Prostate gland (tissue), 2 donors: ENCODE data around the gene WNT5B. TPM values are rescaled to one million over a fixed set of nuclear protein-coding genes. Genes with fewer than 3 reads are reported as not detected.

Experiments used
- DNase-seq: peaks from one replicate; pipeline ENCODE4 v3.0.0-alpha.2; 2019; ENCODE audit warnings: low spot score
- H3K27ac ChIP-seq, 2 donors: fragments of 200-600 bp; sonication (generic); 2 replicates each; pipeline ENCODE4 v1.5.1; 2017 to 2019
- H3K27me3 ChIP-seq: fragments of 200-600 bp; sonication (generic); replicated peaks from 2 replicates; pipeline ENCODE4 v1.5.1; 2019; ENCODE audit not compliant: insufficient read depth
- H3K36me3 ChIP-seq, 2 donors: fragments of 200-600 bp; sonication (generic); 1 replicate in 1 of 2; 2 replicates in 1 of 2; pipeline versions ENCODE4 v1.5.1 to v1.8.1; 2017 to 2019
- H3K4me1 ChIP-seq: fragments of 200-600 bp; sonication (generic); replicated peaks from 2 replicates; pipeline ENCODE4 v1.5.1; 2019
- H3K4me3 ChIP-seq, 2 donors: fragments of 200-600 bp; sonication (generic); 2 replicates each; pipeline ENCODE4 v1.5.1; 2017 to 2019
- H3K9me3 ChIP-seq: fragments of 200-600 bp; sonication (generic); 2 replicates; pipeline ENCODE4 v1.5.1; 2017
- CTCF ChIP-seq, 4 experiments: fragments of 200-600 bp in 2 of 4; fragments of 450-650 bp in 2 of 4; sonication (generic) in 2 of 4; IDR thresholded peaks; 1 replicate in 3 of 4; 2 replicates in 1 of 4; pipeline ENCODE4 v1.5.1; 2016 to 2019; ENCODE audit warnings: antibody characterized with exemption in 4 of 4, mild to moderate bottlenecking in 2 of 4, moderate library complexity in 2 of 4
- POLR2A ChIP-seq: fragments of 450-650 bp; IDR thresholded peaks from one replicate; pipeline ENCODE4 v1.6.1; 2016; ENCODE audit warnings: antibody characterized with exemption, mild to moderate bottlenecking
- POLR2AphosphoS5 ChIP-seq: sonication (generic); formaldehyde crosslinking; IDR thresholded peaks from one replicate; pipeline ENCODE4 v1.6.1; 2017; ENCODE audit warnings: antibody characterized with exemption
- WGBS: methylation state at CpG from one replicate; pipeline ENCODE4 v1.1.5; 2018; 5-methylcytosine and 5-hydroxymethylcytosine counted together
- intact Hi-C: fragments of 100-400 bp; cut with DNase I; formaldehyde crosslinking; loops from one replicate; pipeline ENCODE4 v1.14.2; 2022
- total RNA-seq, 2 donors: library from RNA; depleted of rRNA; stranded (reverse); fragments of >200 nt; gene quantifications; one replicate each; pipeline ENCODE4 v1.1.0, GENCODE V29; 2016

The WNT5B gene
- total RNA-seq, 2 donors from 2014 or later: 34.6 to 65.4 TPM

- H3K4me1 ChIP-seq: peaks cover 2% of the 10 kb centered on the region
- WGBS: 91% methylated on average over 4 of the region's 4 CpGs
- H3K9me3 ChIP-seq: no peaks in the 10 kb centered on the region
- no peak for DNase-seq
- TF ChIP-seq POLR2A (no peak), CTCF (IDR thresholded peaks at IDR 0.05) (no peak), POLR2AphosphoS5 (no peak)
- intact Hi-C loops: loop anchor here (2.0 to 5.0 kb wide), 2 partner anchors 300 to 464 kb away; no protein-coding TSS in a partner anchor
- no peaks in the 10 kb centered on the region for H3K27me3 ChIP-seq
- H3K27ac ChIP-seq: no peak overlapping the region
- H3K4me3 ChIP-seq: no peak overlapping the region
- no peaks in the 10 kb centered on the region for H3K36me3 ChIP-seq
Measured at GRCh38 chr12:1582709-1583050, 46.4 kb upstream of the WNT5B start.

DNA sequence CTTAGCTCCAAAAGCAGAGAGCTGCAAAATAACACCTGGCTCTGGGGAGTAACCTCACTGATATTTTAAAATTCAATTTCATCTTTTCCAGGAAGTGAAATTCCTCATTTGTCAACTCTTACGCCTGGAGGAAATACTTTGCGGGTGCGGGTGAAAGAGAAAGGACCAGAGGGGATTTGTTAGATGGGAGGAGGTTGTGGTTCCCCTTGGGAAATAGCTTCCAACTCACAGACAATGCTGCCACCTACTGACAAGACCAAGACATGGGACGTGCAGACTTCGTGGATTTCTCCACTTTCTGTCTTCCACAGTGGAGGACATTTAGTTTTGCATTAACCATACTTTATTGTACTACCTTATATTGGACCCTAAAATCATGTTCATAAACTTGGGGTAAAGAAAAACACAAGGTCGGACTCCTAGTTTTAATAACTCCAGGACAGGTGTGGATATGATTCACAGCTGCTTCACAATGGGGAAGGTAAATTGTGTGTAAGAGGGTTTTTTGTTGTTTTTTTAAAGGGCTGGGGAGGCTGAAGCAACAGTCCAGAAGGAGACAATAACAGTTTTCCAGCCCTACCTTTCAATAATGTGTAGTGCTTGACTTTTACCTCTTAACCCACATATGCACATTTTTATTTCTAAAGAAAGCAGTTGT is 45.5 kb upstream of the WNT5B start:
- no peaks in the 10 kb centered on the region for H3K36me3 ChIP-seq
- intact Hi-C loops: loop anchor here (2.0 to 5.0 kb wide), 2 partner anchors 301 to 465 kb away; no protein-coding TSS in a partner anchor
- no peak overlapping the region for H3K27ac ChIP-seq
- H3K27me3 ChIP-seq: no peaks in the 10 kb centered on the region
- H3K9me3 ChIP-seq: no peaks in the 10 kb centered on the region
- peak; percentile 71 for DNase-seq
- WGBS: 1% methylated on average over 6 of the region's 6 CpGs
- peak overlapping the region in 1 of 2 donors; percentile 7 for H3K4me3 ChIP-seq
- TF ChIP-seq POLR2AphosphoS5 (peak; percentile 56), POLR2A (no peak), CTCF (IDR thresholded peaks at IDR 0.05) (peak; percentile 62 to 93 (median 89))
- H3K4me1 ChIP-seq: peaks cover 3% of the 10 kb centered on the region

DNA sequence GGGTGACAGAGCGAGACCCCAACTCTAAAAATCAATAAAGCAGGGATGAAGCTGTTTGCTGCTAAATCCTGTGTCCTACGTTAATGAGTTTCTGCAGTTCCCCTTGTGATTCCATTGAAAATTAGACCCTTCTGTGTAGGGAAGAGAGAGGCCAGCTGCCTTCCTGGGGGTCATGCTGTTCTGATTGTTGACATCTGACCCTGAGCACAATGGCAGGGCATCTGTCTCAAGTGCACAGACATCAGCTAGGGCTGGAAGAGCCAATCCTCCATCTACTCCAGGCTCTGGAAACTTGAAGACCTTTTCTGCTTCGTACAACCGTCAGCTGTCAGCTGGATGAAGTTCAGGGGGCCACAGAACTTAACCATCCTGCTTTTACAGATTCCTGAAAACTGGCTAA is 44.7 kb upstream of the WNT5B start:
- Histone ChIP-seq H3K36me3 (no peaks in the 10 kb centered on the region), H3K27ac (no peak overlapping the region), H3K4me1 (peaks cover 3% of the 10 kb centered on the region), H3K9me3 (no peaks in the 10 kb centered on the region), H3K4me3 (no peak overlapping the region), H3K27me3 (no peaks in the 10 kb centered on the region)
- DNase-seq: no peak
- intact Hi-C loops: loop anchor here (5.0 kb wide), 1 partner anchor 302 kb away; no protein-coding TSS in a partner anchor
- WGBS: 89% methylated on average over 4 of the region's 4 CpGs
- TF ChIP-seq POLR2AphosphoS5: no peak
- no peak for TF ChIP-seq POLR2A
- TF ChIP-seq CTCF (IDR thresholded peaks at IDR 0.05): no peak

DNA sequence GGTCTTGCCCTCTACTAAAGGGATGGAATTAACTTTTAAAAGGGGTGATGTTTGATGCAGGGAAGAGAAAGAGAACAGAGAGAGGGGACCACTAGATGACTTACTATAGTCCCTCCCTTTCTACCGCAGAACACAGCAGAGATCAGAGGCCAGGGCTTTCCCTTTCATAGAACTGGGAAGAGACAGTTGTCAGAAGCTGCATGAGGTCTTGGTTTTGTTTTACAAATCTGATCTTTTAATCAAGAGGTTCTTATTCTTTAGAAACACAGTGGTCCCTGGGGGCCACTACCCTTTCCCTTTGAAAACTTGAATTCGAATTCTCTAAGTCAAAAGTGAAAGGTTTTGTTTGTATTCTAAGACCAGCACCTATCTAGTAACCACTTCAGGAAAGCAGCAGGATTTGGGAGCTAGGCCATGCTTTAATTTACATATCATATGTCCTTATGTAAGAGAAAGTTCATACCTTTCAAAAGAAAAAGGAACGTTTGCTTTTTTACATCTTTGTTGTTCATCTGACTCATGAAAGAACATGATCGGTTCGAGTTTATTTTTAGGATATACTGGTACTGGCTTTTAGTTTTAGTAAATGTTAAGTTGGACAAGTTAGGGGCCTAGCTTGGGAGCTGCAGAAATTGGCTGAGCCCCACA is 41.0 kb upstream of the WNT5B start:
- Histone ChIP-seq H3K27ac (peak overlapping the region; percentile 47 to 63), H3K4me3 (no peak overlapping the region), H3K4me1 (peaks cover 15% of the 10 kb centered on the region), H3K9me3 (no peaks in the 10 kb centered on the region), H3K36me3 (no peaks in the 10 kb centered on the region), H3K27me3 (no peaks in the 10 kb centered on the region)
- intact Hi-C loops: no loop called here
- no peak for TF ChIP-seq POLR2A
- TF ChIP-seq POLR2AphosphoS5: no peak
- no peak for TF ChIP-seq CTCF (IDR thresholded peaks at IDR 0.05)
- WGBS: 20% methylated on average over 5 of the region's 5 CpGs
- DNase-seq: no peak

GRCh38 chr12:1588575-1588947 is 40.5 kb upstream of the WNT5B start:
- no peaks in the 10 kb centered on the region for H3K36me3 ChIP-seq
- intact Hi-C loops: no loop called here
- no peaks in the 10 kb centered on the region for H3K27me3 ChIP-seq
- H3K27ac ChIP-seq: peak overlapping the region; percentile 47 to 63
- WGBS: 50% methylated on average over 3 of the region's 3 CpGs
- no peak overlapping the region for H3K4me3 ChIP-seq
- TF ChIP-seq CTCF (IDR thresholded peaks at IDR 0.05) (no peak), POLR2AphosphoS5 (no peak), POLR2A (no peak)
- no peaks in the 10 kb centered on the region for H3K9me3 ChIP-seq
- peaks cover 15% of the 10 kb centered on the region for H3K4me1 ChIP-seq
- no peak for DNase-seq
